ENCODE data around the gene SERINC5.

DNA sequence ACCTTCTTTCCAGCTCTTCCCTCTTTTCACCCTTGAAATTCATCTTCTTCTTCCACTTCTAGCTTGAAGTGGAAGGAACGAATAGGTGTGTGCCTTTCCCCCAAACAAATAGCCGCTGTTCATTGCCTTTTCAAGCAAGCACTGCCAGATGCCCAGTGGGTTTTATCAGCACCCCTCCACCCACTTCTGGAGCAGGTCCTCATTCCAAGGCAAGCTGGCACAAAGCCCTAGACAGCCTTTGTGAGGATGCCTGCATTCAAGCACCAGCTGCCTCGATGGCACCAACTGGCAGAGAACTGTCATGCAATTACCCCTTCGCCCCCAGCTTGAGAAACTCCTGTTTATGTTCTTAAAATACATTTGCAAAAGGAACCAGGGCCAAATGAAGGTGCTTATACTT, 36.5 kb downstream of the SERINC5 start:
- no peak for TF ChIP-seq ARNT (IDR thresholded peaks at IDR 0.05)
- TF ChIP-seq ZNF384 (IDR thresholded peaks at IDR 0.05) = no peak
- no peak for TF ChIP-seq BHLHE40 (IDR thresholded peaks at IDR 0.05; ENCODE audit: borderline replicate concordance)
- TF ChIP-seq FOXM1 (IDR thresholded peaks at IDR 0.05; ENCODE audit: borderline replicate concordance) = no peak
- TF ChIP-seq SUZ12 (IDR thresholded peaks at IDR 0.05) = no peak

Data from HEK293T (cell line).